Thymus (tissue), 11 donors: ENCODE results near the gene ATG3. TPM values are rescaled to one million over a fixed set of nuclear protein-coding genes. Genes with fewer than 3 reads are reported as not detected.
"Not testable (repeated sequence)": the region's sequence is repeated elsewhere in the genome, so short reads cannot be mapped to it uniquely, and the experiment has no call there.

ENCODE experiments used
- DNase-seq, 9 donors: peaks; one replicate each; pipeline ENCODE4 v3.0.0-alpha.2; 2013; ENCODE audit warnings: low spot score in 9 of 9, low read depth in 6 of 9, missing footprints in 1 of 9
- H3K27ac ChIP-seq, 2 donors: one replicate each; pipeline ENCODE4 v1.5.1; 2013; ENCODE audit warnings: control low read depth in 1 of 2, low read depth in 1 of 2, low read length in 1 of 2, mild to moderate bottlenecking in 1 of 2, moderate library complexity in 1 of 2
- H3K27me3 ChIP-seq, 2 donors: one replicate each; pipeline ENCODE4 v1.5.1; 2013; ENCODE audit warnings: low read length in 1 of 2; ENCODE audit not compliant: control insufficient read depth in 2 of 2, insufficient read depth in 1 of 2
- H3K36me3 ChIP-seq, 2 donors: one replicate each; pipeline ENCODE4 v1.5.1; 2013; ENCODE audit warnings: low read length in 1 of 2, mild to moderate bottlenecking in 1 of 2, moderate library complexity in 1 of 2; ENCODE audit not compliant: control insufficient read depth in 2 of 2, insufficient read depth in 2 of 2
- H3K4me1 ChIP-seq, 2 donors: one replicate each; pipeline ENCODE4 v1.5.1; 2013; ENCODE audit warnings: low read length in 2 of 2; ENCODE audit not compliant: control insufficient read depth in 2 of 2, insufficient read depth in 2 of 2
- H3K4me3 ChIP-seq, 2 donors: one replicate each; pipeline ENCODE4 v1.5.1; 2013; ENCODE audit warnings: low read length in 2 of 2, control low read depth in 1 of 2, mild to moderate bottlenecking in 1 of 2
- H3K9me3 ChIP-seq, 2 donors: one replicate each; pipeline ENCODE4 v1.5.1; 2013; ENCODE audit warnings: low read length in 1 of 2, mild to moderate bottlenecking in 1 of 2; ENCODE audit not compliant: control insufficient read depth in 2 of 2, insufficient read depth in 1 of 2
- WGBS: extraction: QIAGEN DNeasy Blood & Tissue Kit; methylation state at CpG from one replicate; pipeline ENCODE4 v1.1.7; 2013; 5-methylcytosine and 5-hydroxymethylcytosine counted together
- polyA plus RNA-seq: library from polyadenylated mRNA; stranded (reverse); fragments of 200-250 nt; gene quantifications from one replicate; pipeline ENCODE4 v1.2.3, GENCODE V29; 2013
- total RNA-seq: library from RNA; stranded (reverse); fragments of 120-200 nt; gene quantifications from one replicate; pipeline ENCODE4 v1.2.4, GENCODE V29; 2013
- donor health status: healthy.

The ATG3 gene
- total and polyA plus RNA-seq, 2 donors = 56.4 to 73.1 TPM

- Histone ChIP-seq H3K27ac (no peak overlapping the region), H3K9me3 (no peaks in the 10 kb centered on the region), H3K36me3 (peaks cover 6 to 42% of the 10 kb centered on the region in 2 donors), H3K4me1 (no peaks in the 10 kb centered on the region), H3K27me3 (no peaks in the 10 kb centered on the region), H3K4me3 (no peak overlapping the region)
- 98% methylated on average over 1 of the region's 1 CpG for WGBS
- DNase-seq = no peak
Observed at GRCh38 chr3:112572701-112573100, 10.9 kb upstream of the ATG3 start.

- H3K4me3 ChIP-seq = no peak overlapping the region
- H3K27ac ChIP-seq = no peak overlapping the region
- no peaks in the 10 kb centered on the region for H3K9me3 ChIP-seq
- DNase-seq = no peak
- WGBS = 26% methylated on average over 1 of the region's 1 CpG
- H3K4me1 ChIP-seq = no peaks in the 10 kb centered on the region
- peaks cover 3 to 50% of the 10 kb centered on the region in 2 donors for H3K36me3 ChIP-seq
- no peaks in the 10 kb centered on the region for H3K27me3 ChIP-seq
Observed at GRCh38 chr3:112569265-112569664, 7.5 kb upstream of the ATG3 start.

DNA sequence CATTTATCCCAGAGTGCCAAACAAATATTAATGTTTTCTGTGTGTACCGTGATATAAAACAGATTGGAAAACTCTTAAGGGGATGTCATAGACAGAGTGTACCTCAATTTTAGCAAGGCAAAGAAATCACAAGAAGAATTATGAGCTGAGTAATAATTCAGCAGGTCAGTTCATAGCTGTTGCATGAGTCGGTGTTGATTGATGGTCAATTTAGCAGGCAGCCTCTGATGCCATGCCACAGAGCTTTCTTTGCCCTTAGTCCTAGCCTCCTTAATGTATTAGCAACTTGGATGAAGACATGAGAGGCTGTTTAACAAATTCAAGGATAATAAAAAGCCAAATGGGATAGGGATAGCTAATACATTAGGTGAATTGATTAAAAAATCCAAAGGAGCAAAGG is 6.9 kb upstream of the ATG3 start:
- Histone ChIP-seq H3K27me3 (no peaks in the 10 kb centered on the region), H3K27ac (no peak overlapping the region), H3K4me1 (no peaks in the 10 kb centered on the region), H3K9me3 (no peaks in the 10 kb centered on the region), H3K4me3 (no peak overlapping the region), H3K36me3 (peaks cover 3 to 47% of the 10 kb centered on the region in 2 donors)
- DNase-seq = no peak
- WGBS = over 99% methylated on average over 2 of the region's 2 CpGs

DNA sequence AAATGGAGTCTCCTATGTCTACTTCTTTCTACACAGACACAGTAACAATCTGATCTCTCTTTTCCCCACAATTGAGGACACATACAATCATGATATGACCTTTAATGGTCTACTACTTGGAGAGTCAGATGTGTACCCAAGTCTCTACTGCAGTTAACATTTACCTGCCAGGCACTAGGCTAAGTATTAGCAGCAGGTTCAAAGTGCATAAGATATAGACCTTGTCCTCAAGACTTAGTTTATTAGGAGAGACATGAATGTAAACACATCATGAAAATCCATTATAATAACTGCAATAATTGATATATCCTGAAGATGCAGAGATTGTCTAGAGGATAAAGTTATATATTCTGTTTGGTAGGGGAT is 3.2 kb upstream of the ATG3 start:
- Histone ChIP-seq H3K4me1 (peaks cover 0 to 4% of the 10 kb centered on the region in 2 donors), H3K36me3 (peaks cover 0 to 18% of the 10 kb centered on the region in 2 donors)

DNA sequence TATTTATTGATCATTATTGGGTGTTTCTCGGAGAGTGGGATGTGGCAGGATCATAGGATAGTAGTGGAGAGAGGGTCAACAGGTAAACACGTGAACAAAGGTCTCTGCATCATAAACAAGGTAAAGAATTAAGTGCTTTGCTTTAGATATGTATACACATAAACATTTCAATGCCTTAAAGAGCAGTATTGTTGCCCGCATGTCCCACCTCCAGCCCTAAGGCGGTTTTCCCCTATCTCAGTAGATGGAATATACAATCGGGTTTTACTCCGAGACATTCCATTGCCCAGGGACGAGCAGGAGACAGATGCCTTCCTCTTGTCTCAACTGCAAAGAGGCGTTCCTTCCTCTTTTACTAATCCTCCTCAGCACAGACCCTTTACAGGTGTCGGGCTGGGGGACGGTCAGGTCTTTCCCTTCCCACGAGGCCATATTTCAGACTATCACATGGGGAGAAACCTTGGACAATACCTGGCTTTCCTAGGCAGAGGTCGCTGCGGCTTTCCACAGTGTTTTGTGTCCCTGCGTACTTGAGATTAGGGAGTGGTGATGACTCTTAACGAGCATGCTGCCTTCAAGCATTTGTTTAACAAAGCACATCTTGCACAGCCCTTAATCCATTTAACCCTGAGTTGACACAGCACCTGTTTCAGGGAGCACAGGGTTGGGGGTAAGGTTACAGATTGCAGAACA is 2.6 kb upstream of the ATG3 start:
- not testable (repeated sequence) for H3K4me1 ChIP-seq, H3K9me3 ChIP-seq, H3K4me3 ChIP-seq, H3K27ac ChIP-seq, H3K27me3 ChIP-seq, DNase-seq
- H3K36me3 ChIP-seq = peaks cover 0 to 13% of the 10 kb centered on the region in 2 donors
- WGBS = 97% methylated on average over 13 of the region's 15 CpGs

More for the DNA sequence above, 3.2 kb upstream of the ATG3 start:
- Histone ChIP-seq H3K27ac (no peak overlapping the region), H3K4me3 (no peak overlapping the region), H3K27me3 (no peaks in the 10 kb centered on the region), H3K9me3 (no peaks in the 10 kb centered on the region)
- no peak for DNase-seq

DNA sequence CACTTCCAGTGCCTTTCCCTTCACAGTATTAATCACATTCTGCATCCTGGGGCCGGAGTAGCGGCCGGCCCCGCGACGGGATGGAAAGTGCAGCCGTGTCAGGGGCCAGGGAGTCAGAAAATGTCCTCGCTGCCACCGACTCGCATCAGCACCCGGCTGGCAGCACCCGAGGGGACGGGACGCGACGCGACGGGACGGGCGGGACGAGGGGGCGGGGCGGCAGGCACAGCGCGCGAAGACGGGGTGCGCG is 353 bp downstream of the ATG3 start:
- Histone ChIP-seq H3K4me1 (peaks cover 2 to 4% of the 10 kb centered on the region in 2 donors), H3K27me3 (no peaks in the 10 kb centered on the region), H3K27ac (peak overlapping the region; percentile 96 to 97), H3K36me3 (peaks cover 4 to 8% of the 10 kb centered on the region in 2 donors), H3K4me3 (peak overlapping the region; percentile 83 to 88), H3K9me3 (peaks cover 0 to 3% of the 10 kb centered on the region in 2 donors)
- WGBS = under 1% methylated on average over 29 of the region's 29 CpGs
- no peak for DNase-seq

DNA sequence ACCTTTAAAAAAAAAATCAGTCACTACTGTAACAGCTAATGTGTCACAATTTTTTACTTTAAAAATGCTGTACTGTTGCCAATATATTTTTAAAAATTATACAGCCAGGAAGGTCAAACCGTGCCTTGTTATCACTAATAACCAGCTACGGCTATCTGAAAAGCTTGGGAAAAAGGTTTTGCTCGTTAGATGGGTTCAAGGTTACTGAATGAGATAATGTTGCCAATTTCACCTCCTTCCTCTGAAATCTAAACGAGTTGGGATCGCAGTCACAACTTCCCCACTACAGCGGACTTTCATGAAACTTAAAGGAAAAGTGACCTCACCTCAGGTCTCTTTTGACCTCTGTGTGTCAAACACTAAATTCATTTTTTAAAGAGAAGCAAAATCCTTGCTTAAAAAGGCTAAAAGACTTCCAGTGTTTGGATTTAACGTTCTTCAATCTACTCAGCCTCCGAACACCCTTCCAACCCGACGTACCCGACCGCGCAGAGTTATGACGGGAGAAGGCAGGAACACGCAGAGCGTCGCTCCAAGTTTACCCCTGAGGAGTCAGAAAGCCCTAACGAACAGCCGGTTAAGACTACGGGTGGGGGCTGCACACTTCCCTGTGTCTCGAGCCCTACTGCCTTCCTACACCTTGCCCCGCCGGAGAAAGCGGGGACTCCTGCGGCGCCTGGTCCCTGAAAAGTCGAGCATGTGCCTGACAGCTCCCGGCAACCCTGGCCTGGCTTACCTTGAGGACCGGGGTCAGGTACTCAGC is 860 bp downstream of the ATG3 start:
- H3K27me3 ChIP-seq = no peaks in the 10 kb centered on the region
- H3K36me3 ChIP-seq = peaks cover 4 to 8% of the 10 kb centered on the region in 2 donors
- peaks cover 0 to 3% of the 10 kb centered on the region in 2 donors for H3K9me3 ChIP-seq
- peak overlapping the region; percentile 96 to 97 for H3K27ac ChIP-seq
- H3K4me1 ChIP-seq = peaks cover 2 to 4% of the 10 kb centered on the region in 2 donors
- H3K4me3 ChIP-seq = peak overlapping the region; percentile 83 to 88
- peak; percentile 56 to 89 (median 71) for DNase-seq
- under 1% methylated on average over 29 of the region's 29 CpGs for WGBS

- H3K4me3 ChIP-seq = peak overlapping the region; percentile 83 to 88
- H3K27ac ChIP-seq = peak overlapping the region in 1 of 2 donors; percentile 97
- DNase-seq = no peak
- peaks cover 2 to 4% of the 10 kb centered on the region in 2 donors for H3K4me1 ChIP-seq
- H3K9me3 ChIP-seq = peaks cover 0 to 3% of the 10 kb centered on the region in 2 donors
- H3K36me3 ChIP-seq = peaks cover 4 to 8% of the 10 kb centered on the region in 2 donors
- WGBS = 31% methylated on average over 2 of the region's 2 CpGs
- H3K27me3 ChIP-seq = no peaks in the 10 kb centered on the region
Observed at GRCh38 chr3:112560307-112560706, 1.5 kb downstream of the ATG3 start.

- H3K27ac ChIP-seq = no peak overlapping the region
- peaks cover 0 to 3% of the 10 kb centered on the region in 2 donors for H3K9me3 ChIP-seq
Observed at GRCh38 chr3:112557976-112558375, 3.8 kb downstream of the ATG3 start.

More at GRCh38 chr3:112557976-112558375, 3.8 kb downstream of the ATG3 start:
- 95% methylated on average over 1 of the region's 1 CpG for WGBS
- DNase-seq = no peak
- Histone ChIP-seq H3K4me3 (no peak overlapping the region), H3K36me3 (peaks cover 4 to 12% of the 10 kb centered on the region in 2 donors), H3K27me3 (no peaks in the 10 kb centered on the region), H3K4me1 (peaks cover 2 to 4% of the 10 kb centered on the region in 2 donors)
